ENCODE measurements around the gene NRROS.
"Not testable (repeated sequence)": the region's sequence is repeated elsewhere in the genome, so short reads cannot be mapped to it uniquely, and the experiment has no call there.

The NRROS gene

DNA sequence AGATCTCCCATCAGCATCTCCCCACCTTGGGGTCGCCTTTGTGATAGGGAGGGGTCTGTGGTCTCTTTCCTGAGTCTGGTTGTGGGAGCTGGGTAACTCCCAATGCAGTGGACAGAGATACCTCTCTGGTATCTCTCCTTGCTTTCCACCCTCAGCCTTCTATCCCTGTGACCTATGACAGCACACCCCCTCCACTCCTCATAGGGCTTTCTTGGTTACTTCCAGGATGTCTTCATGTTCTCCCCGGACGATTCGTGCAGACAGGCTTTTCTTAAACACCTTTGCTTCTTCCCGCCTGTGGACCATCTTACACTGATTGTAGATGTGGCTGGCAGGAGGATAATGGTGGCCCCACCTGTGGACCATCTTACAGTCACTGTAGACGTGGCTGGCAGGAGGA lies 14.2 kb upstream of the NRROS start:
- DNase-seq: no peak

DNA sequence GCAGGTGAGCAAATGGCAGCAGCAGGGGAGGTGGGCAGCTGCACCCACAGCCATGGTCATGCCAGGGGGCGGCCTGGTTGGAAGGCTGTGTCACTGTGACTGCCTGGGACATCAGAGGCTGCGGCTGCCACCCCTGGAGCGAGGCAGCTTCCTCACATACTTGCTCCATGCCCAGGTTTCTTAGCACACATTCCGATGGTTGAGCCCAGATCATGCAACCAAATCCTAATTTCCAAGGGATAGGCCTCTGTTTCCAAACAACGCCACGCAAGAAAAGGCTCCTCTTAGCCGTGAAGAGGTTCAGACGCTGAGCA lies 11.6 kb upstream of the NRROS start:
- no peak for DNase-seq

DNA sequence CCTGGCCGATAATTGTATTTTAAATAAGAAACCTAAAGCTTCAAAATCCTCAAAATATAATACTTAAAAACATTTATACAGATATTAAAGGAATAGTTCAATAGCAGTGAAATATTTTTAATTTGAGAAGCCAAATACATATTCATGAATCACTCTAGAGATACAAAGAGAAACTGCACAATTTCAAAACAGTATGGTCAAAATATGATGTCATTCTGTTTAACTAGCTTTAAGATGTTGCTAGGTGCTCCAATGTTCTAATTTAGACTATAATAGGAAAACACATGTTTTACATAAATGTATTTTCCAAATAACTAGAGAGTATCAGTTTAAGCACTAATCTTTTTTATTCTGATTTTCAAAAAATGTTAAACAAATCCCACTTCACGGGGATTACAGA lies 10.3 kb upstream of the NRROS start:
- DNase-seq: no peak

GRCh38 chr3:196631682-196632045 lies 7.8 kb upstream of the NRROS start:
- DNase-seq: no peak

GRCh38 chr3:196632046-196632751 lies 7.3 kb upstream of the NRROS start:
- DNase-seq: peak; percentile 62

GRCh38 chr3:196633555-196634151 lies 5.8 kb upstream of the NRROS start:
- DNase-seq: no peak

- DNase-seq: no peak
Observed at GRCh38 chr3:196634224-196634623, 5.3 kb upstream of the NRROS start.

DNA sequence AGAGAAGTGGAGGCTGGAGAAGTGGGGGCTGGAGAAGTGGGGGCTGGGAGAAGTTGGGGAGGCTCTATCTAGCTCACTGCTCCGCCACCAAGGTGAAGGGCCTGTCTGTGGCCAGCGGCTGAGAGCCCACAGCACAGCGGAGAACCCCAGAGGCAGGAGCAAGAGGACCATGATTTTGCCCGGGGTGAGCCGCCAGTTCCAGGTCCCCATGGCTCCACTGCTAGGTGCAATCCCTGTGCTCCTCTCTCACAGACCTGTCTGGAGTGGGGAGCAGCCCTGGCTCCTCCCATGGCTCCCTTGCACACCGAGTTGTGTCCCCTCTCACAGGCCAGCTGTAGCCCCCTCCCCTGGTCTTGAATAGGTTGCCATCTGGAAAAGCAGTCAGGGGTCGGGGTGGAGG lies 4.7 kb upstream of the NRROS start:
- no peak for DNase-seq

DNA sequence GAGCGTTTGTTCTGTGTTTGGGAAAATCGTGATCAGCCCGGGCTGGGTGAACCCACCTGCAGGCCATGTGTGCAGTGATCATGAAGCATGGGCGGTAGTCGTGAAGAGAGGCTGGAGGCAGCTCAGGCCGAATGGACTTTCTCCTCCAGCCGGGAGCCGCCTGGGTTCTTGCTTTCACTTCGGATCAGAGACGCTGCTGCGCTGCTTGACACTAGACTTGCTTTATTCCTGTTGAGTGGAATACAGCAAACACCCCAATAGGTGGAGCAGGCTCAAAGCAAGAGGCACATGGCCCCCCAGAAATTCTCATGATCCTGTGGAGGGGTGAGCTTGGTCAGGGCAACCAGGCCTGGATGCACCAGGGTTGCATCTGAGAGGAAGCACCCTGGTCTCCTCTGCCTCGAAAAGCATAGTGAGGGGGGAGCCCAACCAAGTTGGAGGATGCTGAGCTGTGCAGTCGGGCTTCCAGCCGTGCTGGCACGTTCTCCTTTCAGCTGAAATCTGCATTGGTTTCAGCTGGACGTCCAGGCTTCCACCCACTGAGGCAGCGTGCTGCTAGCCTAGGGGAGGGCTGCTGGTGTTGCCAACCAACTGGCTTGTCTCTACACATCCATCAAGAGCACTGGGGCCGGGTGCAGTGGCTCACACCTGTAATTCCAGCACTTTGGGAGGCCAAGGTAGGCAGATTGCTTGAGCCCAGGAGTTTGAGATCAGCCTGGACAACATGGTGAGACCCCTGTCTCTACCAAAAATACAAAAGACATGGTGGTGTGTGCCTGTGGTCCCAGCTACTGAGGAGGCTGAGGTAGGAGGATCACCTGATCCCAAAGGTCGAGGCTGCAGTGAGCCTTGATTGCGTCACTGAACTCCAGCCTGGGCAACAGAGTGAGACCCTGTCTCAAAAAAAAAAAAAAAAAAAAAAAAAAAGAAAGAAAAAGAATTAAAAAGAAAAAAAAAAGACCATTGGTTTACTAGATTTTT lies 2.8 kb upstream of the NRROS start:
- DNase-seq: no peak

GRCh38 chr3:196637941-196638340 lies 1.6 kb upstream of the NRROS start:
- not testable (repeated sequence) for DNase-seq

DNA sequence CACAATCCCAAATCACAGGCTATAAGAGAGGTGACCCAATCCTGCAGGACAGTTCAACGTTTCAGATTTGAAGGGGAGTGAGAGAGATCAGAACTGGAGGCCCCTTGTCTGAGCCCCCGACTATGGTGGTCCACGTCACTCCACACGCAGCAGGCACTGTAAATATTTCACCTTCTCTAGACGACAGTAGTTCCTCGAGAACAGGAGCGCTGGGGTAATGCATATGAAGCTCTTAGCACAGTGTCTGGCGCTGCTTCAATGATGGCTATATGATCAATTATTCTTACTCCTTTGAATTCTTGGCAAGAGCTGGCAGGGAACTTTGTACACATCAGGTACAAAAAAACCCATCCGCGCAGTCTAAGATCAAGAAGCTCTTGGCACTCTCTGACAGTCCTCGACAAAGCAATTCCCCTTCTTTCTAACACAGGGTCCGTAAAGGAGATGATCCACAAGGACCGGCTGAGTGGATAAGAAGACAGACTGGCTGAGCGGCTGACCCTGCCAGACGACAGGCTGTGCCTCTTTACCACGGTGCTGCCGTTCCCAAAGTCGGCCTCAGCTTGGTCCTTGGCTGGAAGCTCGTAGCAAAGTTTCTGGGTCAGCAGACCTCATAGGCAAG lies 522 bp upstream of the NRROS start:
- DNase-seq: peak; percentile 20

- no peak for DNase-seq
Observed at GRCh38 chr3:196640297-196641018, 964 bp downstream of the NRROS start.

- DNase-seq: no peak
Observed at GRCh38 chr3:196641333-196642054, 2.0 kb downstream of the NRROS start.

GRCh38 chr3:196642434-196642833 lies 2.9 kb downstream of the NRROS start:
- no peak for DNase-seq

DNA sequence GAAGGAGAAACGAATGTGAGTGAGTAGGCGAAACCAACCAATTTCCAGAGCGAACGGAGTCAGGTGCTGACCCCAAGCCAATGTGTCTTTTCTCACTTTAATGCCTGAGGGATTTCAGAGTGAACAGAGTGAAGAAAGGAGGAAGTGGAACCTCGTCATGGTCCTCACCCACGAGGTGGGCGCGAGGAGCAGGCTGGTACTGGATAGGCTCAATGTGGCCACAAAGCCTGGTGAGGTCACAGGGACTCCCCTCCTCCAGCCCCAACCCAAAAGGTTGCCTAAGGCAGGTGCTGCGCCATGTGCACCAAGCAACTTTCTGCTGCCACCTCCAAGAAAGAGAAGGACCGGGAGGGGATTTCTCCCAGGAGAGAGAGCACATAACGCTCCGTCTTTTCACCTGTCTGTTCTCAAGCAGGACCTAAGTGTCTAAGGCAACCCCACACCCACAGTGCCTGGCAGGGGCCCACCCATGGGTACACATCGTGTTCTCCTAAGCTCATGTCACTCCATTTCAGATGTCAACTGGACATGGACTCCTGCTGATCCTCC lies 3.8 kb downstream of the NRROS start:
- DNase-seq: no peak

DNA sequence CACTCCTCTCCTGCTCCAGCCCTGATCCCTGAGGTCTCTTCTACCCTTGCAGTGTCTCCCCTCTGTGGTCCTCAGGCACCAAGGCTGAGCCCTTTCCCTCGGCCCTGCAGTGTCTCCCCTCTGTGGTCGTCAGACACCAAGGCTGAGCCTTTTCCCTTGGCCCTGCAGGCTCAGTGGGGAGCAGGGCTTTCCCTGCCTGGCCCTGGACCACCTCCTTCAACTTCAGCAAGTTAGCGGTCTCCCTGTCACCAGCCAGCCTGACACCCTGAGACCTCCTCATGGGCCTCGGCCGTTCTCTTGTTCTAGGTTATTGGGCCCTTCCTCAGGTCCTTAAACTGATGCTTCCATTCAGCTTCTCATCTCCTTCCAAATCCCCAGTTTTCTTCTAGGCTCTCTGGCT lies 4.3 kb downstream of the NRROS start:
- DNase-seq: no peak

GRCh38 chr3:196645096-196645495 lies 5.6 kb downstream of the NRROS start:
- DNase-seq: no peak

DNA sequence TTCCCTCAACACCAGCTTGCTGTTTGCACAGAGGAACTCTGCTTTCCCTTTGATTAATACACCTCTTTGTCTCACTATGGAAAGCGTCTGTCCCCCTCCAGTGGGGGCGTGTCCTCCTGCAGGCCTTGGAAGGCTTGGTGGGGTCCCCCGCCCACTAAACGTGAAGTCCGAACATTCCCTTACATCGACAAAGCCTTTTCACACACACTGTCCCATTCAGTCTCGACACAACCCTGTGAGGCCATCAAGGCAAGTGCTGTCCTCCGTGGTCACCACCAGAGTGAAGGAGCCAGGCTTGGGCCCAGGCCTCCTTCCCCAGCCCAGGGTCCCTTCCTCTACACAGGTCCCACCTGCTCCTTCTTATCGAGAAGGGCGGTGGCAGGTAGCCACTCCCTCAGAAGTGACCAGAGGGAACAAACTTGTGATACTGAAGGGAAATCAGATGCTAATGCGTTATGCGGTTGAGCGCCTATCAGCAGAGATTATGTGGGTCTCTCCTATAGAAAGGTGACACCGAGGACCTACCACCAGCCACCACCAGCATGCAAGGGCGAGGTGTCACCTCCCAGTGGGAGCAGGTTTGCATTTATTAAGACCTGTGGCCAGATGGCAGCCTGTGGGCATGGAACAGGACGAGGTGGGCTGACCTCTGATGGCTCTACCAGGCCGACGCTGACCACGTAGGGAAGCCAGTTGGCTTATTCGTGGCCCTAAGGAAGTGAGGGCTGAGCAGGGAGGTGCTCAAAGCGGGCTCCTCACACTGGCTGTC lies 6.6 kb downstream of the NRROS start:
- no peak for DNase-seq

DNA sequence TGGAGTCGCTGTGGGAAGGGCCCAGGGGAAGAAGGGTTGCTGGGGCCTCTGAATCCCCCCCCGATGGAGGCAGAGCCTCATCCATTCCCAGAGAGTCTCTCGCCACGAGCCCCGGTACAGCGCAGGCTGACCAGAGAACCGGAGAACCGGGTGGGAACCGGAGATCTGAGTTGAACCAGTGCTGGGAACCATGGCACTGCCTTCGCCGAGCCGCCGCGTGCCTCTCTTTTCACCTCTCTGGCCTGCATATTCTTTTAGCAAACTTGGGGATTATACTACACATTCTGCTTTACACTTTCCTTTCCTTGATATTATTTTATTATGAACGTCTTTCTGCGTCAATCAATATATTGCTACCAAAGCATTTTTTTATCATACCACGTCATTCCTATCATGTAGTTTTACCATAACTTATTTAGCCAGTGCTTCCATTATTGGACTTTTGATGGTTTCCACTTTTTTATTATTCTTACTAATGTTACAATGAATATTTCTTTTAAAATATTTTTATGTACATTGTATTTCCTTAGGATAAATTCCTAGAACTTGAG lies 7.2 kb downstream of the NRROS start:
- DNase-seq: no peak

DNA sequence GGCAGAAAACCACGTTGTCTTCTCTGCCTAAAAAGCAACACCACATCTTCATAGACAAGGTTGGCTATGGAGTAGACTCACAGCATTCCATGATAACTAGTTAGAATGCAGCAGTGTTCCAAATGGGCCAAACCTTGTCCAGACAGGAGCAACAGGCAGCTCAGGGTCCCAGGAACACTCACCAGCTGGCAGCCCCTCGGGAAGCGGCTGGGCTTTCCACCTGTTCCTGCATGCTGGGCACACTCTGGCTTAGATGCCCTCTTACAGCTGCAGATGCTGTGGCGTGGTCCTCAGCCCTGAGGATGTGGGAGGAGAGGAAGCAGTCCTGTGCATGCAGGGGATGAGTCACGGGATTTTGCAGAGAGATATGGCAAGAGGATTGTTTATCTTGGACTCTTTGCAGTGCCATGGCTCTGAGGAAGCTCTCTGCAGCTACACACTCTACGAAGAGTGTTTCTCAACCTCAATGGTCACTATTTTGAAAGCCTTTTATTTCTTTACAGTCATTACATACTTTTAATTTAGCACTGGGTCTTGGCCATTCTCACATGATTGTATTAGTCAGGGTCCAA lies 11.3 kb downstream of the NRROS start:
- peak; percentile 73 for DNase-seq
